AG08396 (cell line): ENCODE measurements around the gene RALGAPA2.
A peak's percentile ranks its signal among the peaks of the same experiment; 100 is the strongest.

ENCODE experiments used
- DNase-seq: peaks from one replicate; pipeline ENCODE4 v3.0.0; 2012; ENCODE audit warnings: low spot score, mixed read lengths

RALGAPA2 gene

GRCh38 chr20:20495729-20496503 lies 216.5 kb downstream of the RALGAPA2 start:
- no peak for DNase-seq

GRCh38 chr20:20493701-20494100 lies 218.7 kb downstream of the RALGAPA2 start:
- DNase-seq: no peak

- no peak for DNase-seq
These were observed 219.7 kb downstream of the RALGAPA2 start for GRCh38 chr20:20492521-20493332.

- no peak for DNase-seq
These were observed 220.6 kb downstream of the RALGAPA2 start for GRCh38 chr20:20491784-20492264.

GRCh38 chr20:20491110-20491783 lies 221.2 kb downstream of the RALGAPA2 start:
- no peak for DNase-seq

GRCh38 chr20:20490673-20491072 lies 221.8 kb downstream of the RALGAPA2 start:
- DNase-seq: no peak

GRCh38 chr20:20489648-20490341 lies 222.6 kb downstream of the RALGAPA2 start:
- no peak for DNase-seq

GRCh38 chr20:20489054-20489453 lies 223.4 kb downstream of the RALGAPA2 start:
- no peak for DNase-seq

GRCh38 chr20:20488388-20488787 lies 224.1 kb downstream of the RALGAPA2 start:
- no peak for DNase-seq

GRCh38 chr20:20487811-20488210 lies 224.6 kb downstream of the RALGAPA2 start:
- no peak for DNase-seq

- no peak for DNase-seq
These were observed 229.1 kb downstream of the RALGAPA2 start for GRCh38 chr20:20483328-20483727.

GRCh38 chr20:20482453-20482852 lies 230.0 kb downstream of the RALGAPA2 start:
- no peak for DNase-seq

GRCh38 chr20:20480689-20481088 lies 231.8 kb downstream of the RALGAPA2 start:
- peak; percentile 59 for DNase-seq

- no peak for DNase-seq
These were observed 232.3 kb downstream of the RALGAPA2 start for GRCh38 chr20:20480126-20480525.

GRCh38 chr20:20477444-20478041 lies 234.9 kb downstream of the RALGAPA2 start:
- DNase-seq: no peak

- no peak for DNase-seq
These were observed 235.9 kb downstream of the RALGAPA2 start for GRCh38 chr20:20476504-20476903.

GRCh38 chr20:20473657-20474056 lies 238.8 kb downstream of the RALGAPA2 start:
- DNase-seq: no peak

- no peak for DNase-seq
These were observed 239.7 kb downstream of the RALGAPA2 start for GRCh38 chr20:20472684-20473274.

- DNase-seq: peak; percentile 54
These were observed 246.0 kb downstream of the RALGAPA2 start for GRCh38 chr20:20466341-20466879.

- DNase-seq: no peak
These were observed 247.2 kb downstream of the RALGAPA2 start for GRCh38 chr20:20465252-20465651.

GRCh38 chr20:20463933-20464374 lies 248.5 kb downstream of the RALGAPA2 start:
- DNase-seq: no peak
